ENCODE measurements around the gene ERCC6L2. TPM values are rescaled to one million over a fixed set of nuclear protein-coding genes. Genes with fewer than 3 reads are reported as not detected.

The ERCC6L2 gene
- total and polyA plus RNA-seq, 9 of the 15 experiments (the other 6 are each of a cell fraction or from before 2014, with no cell fraction given), result 7.8 to 42.8 (median 23.6) TPM

DNA sequence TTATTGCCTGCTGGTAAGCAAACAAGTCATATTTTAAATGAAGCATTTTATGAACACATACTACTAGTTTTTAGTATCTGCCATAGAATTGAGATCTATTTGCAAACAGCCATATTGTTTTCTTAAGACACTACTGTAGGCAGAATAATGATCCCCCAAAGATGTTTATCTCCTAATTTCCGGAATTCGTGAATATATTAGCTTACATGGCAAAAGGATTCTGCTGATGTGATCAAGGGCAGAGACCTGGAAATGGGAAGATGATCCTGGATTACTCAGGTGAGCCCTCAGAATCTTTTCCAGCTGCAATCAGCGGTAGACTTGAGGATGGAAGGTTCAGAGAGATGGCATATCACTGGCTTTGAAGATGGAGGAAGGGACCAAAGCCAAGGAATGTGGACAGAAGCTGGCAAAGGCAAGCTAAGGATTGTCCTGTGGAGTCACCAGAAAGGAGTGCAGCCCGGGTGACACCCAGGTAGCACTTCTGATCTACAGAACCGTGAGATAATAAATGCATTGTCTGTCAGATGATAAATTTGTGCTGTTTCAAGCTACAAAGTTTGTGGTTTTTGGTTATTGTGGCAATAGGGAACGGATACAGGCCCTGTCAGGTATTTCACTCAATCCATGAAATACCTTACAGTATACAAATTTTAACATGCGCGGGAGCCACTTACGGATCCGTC, 1.0 kb upstream of the ERCC6L2 start:
- Histone ChIP-seq H3K4me1 (replicated peaks in 1 of 2; ENCODE audit: control insufficient read depth in 2 of 2, insufficient read depth in 2 of 2, low read length in 2 of 2) (peaks cover 4 to 11% of the 10 kb centered on the region in 2 experiments; a peak in 2 of 5 replicates), H3K27ac (ENCODE audit: extremely low read depth, low read depth, low read length) (no peak overlapping the region), H3K79me2 (ENCODE audit: control insufficient read depth, insufficient read depth, low read length) (peaks cover 23% of the 10 kb centered on the region), H3K27me3 (ENCODE audit: control insufficient read depth in 2 of 2, insufficient read depth in 2 of 2, low read length in 2 of 2) (no peaks in the 10 kb centered on the region), H3K9me1 (ENCODE audit: control insufficient read depth, insufficient read depth, low read length) (no peaks in the 10 kb centered on the region), H3K9ac (ENCODE audit: insufficient read depth in 1 of 2, low read depth in 2 of 2, low read length in 2 of 2) (peak overlapping the region in 1 of 2 experiments; percentile 96; a peak in 2 of 4 replicates), H3K36me3 (ENCODE audit: control insufficient read depth, insufficient read depth, low read length) (peaks cover 7% of the 10 kb centered on the region; the same call in 2 of the 3 replicates), H3K4me3 (no peak overlapping the region), H3K9me3 (replicated peaks; ENCODE audit: control insufficient read depth, insufficient read depth, low read depth, low read length) (0 out of 2 replicates have a peak, but pooled peaks cover 2% of the 10 kb centered on the region), H3K4me2 (ENCODE audit: insufficient read depth, low read length) (no peak overlapping the region; the same call in 1 of the 2 replicates), H2AFZ (ENCODE audit: low read depth, low read length) (no peak overlapping the region), H4K20me1 (replicated peaks; ENCODE audit: control insufficient read depth, insufficient read depth, low read length) (no peaks in the 10 kb centered on the region)
- FAIRE-seq (no peak), DNase-seq (ENCODE audit: extremely low read depth in 1 of 4, low spot score in 3 of 4) (peak in 2 of 4 experiments; percentile 9 to 11), ATAC-seq (no peak)
- no TSS peak for BruUV-seq (replicated peaks)
- in situ Hi-C loops (cut with MboI), result no loop called here
- intact Hi-C loops (cut with micrococcal nuclease), result no loop called here
- ChIA-PET POLR2A (interaction anchor here (0.7 to 3.4 kb wide), 8 partner anchors 15 to 67 kb away, joined by 3 to 18 read pairs (median 3); no protein-coding TSS in a partner anchor), CTCF (ENCODE audit: low intra/inter-chr PET ratio) (no interaction called here)
- 6% methylated on average over 10 of the region's 10 CpGs for WGBS (ENCODE audit: insufficient coverage, low coverage, missing lambda C conversion rate)
- peak in 1 of 2 experiments; percentile 73; a peak in 2 of 4 replicates for TF ChIP-seq NRF1 (conservative IDR thresholded peaks at IDR 0.05 in 1 of 2, IDR thresholded peaks at IDR 0.05 in 1 of 2)
- TF ChIP-seq FOXJ2 (tag; IDR thresholded peaks at IDR 0.05), result peak; percentile 60
- TF ChIP-seq ZNF316 (IDR thresholded peaks at IDR 0.05), result 0 out of 2 replicates have a peak, but pooled peaks have one; percentile 3
- TF ChIP-seq HDAC1 (IDR thresholded peaks at IDR 0.05), result 0 out of 4 replicates have a peak, but pooled peaks of 1 of the 2 experiments have one; percentile 18
- TF ChIP-seq, protein P1, sequence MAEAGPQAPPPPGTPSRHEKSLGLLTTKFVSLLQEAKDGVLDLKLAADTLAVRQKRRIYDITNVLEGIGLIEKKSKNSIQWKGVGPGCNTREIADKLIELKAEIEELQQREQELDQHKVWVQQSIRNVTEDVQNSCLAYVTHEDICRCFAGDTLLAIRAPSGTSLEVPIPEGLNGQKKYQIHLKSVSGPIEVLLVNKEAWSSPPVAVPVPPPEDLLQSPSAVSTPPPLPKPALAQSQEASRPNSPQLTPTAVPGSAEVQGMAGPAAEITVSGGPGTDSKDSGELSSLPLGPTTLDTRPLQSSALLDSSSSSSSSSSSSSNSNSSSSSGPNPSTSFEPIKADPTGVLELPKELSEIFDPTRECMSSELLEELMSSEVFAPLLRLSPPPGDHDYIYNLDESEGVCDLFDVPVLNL (CRISPR knock-in tag; IDR thresholded peaks at IDR 0.05; ENCODE audit: low read depth), result no peak
- TF ChIP-seq MEIS2 (IDR thresholded peaks at IDR 0.05; ENCODE audit: partially characterized antibody), result peak; percentile 6
- no peak for TF ChIP-seq KHSRP (IDR thresholded peaks at IDR 0.05)
- TF ChIP-seq MAZ (CRISPR knock-in tag; conservative IDR thresholded peaks at IDR 0.05 in 1 of 2, IDR thresholded peaks at IDR 0.05 in 1 of 2), result no peak

Measured in K562 (cell line).